Muscle layer of duodenum (tissue), 2 donors: ENCODE measurements around the gene MED14.
A peak's percentile ranks its signal among the peaks of the same experiment; 100 is the strongest.

Experiments used
- H3K27ac ChIP-seq: one replicate; pipeline ENCODE4 v1.7.0; 2013; ENCODE audit warnings: mild to moderate bottlenecking, low read length
- H3K27me3 ChIP-seq: one replicate; pipeline ENCODE4 v1.7.0; 2013; ENCODE audit warnings: low read depth, mild to moderate bottlenecking, control low read depth, low read length
- H3K36me3 ChIP-seq, 2 donors: one replicate each; pipeline ENCODE4 v1.7.0; 2013; ENCODE audit warnings: low read length in 2 of 2, control low read depth in 1 of 2, mild to moderate bottlenecking in 1 of 2; ENCODE audit not compliant: insufficient read depth in 2 of 2, control insufficient read depth in 1 of 2
- H3K4me1 ChIP-seq, 2 donors: one replicate each; pipeline ENCODE4 v1.7.0; 2013; ENCODE audit warnings: low read length in 2 of 2, mild to moderate bottlenecking in 2 of 2, control low read depth in 1 of 2, moderate library complexity in 1 of 2; ENCODE audit not compliant: insufficient read depth in 2 of 2, control insufficient read depth in 1 of 2
- H3K4me3 ChIP-seq, 2 donors: one replicate each; pipeline ENCODE4 v1.7.0; 2013; ENCODE audit warnings: low read length in 2 of 2, low read depth in 1 of 2, mild to moderate bottlenecking in 1 of 2
- H3K9me3 ChIP-seq, 2 donors: one replicate each; pipeline ENCODE4 v1.7.0; 2013; ENCODE audit warnings: low read length in 2 of 2, control low read depth in 1 of 2, mild to moderate bottlenecking in 1 of 2; ENCODE audit not compliant: control insufficient read depth in 1 of 2
- donor health status: healthy.

MED14 gene

GRCh38 chrX:40660381-40660780 is 75.0 kb downstream of the MED14 start:
- no peak overlapping the region for H3K27ac ChIP-seq
- H3K4me3 ChIP-seq: no peak overlapping the region
- H3K36me3 ChIP-seq: peaks cover 9 to 10% of the 10 kb centered on the region in 2 donors
- no peaks in the 10 kb centered on the region for H3K4me1 ChIP-seq
- H3K27me3 ChIP-seq: no peaks in the 10 kb centered on the region
- no peaks in the 10 kb centered on the region for H3K9me3 ChIP-seq

GRCh38 chrX:40653535-40653934 is 81.8 kb downstream of the MED14 start:
- H3K9me3 ChIP-seq: no peaks in the 10 kb centered on the region
- H3K27ac ChIP-seq: no peak overlapping the region
- H3K36me3 ChIP-seq: peaks cover 0 to 9% of the 10 kb centered on the region in 2 donors
- no peaks in the 10 kb centered on the region for H3K4me1 ChIP-seq
- no peak overlapping the region for H3K4me3 ChIP-seq
- H3K27me3 ChIP-seq: no peaks in the 10 kb centered on the region

- Histone ChIP-seq H3K9me3 (no peaks in the 10 kb centered on the region), H3K4me1 (peaks cover 0 to 3% of the 10 kb centered on the region in 2 donors), H3K4me3 (no peak overlapping the region), H3K27ac (no peak overlapping the region), H3K36me3 (peaks cover 0 to 9% of the 10 kb centered on the region in 2 donors), H3K27me3 (no peaks in the 10 kb centered on the region)
Measured at GRCh38 chrX:40652664-40653063, 82.7 kb downstream of the MED14 start.

- Histone ChIP-seq H3K4me3 (no peak overlapping the region), H3K4me1 (peaks cover 0 to 3% of the 10 kb centered on the region in 2 donors), H3K9me3 (no peaks in the 10 kb centered on the region), H3K27me3 (no peaks in the 10 kb centered on the region), H3K36me3 (peaks cover 0 to 9% of the 10 kb centered on the region in 2 donors), H3K27ac (no peak overlapping the region)
Measured at GRCh38 chrX:40651620-40652223, 83.6 kb downstream of the MED14 start.

GRCh38 chrX:40647307-40648197 is 87.8 kb downstream of the MED14 start, which contains the start of gene CXorf38:
TSS of gene CXorf38 (minus strand) at chrX:40647561. CDS start at chrX:40647520, 41 bp downstream.
- Histone ChIP-seq H3K4me3 (peak within 1 kb of the TSS; percentile 75 to 80), H3K27ac (peak within 1 kb of the TSS; percentile 93)

GRCh38 chrX:40646489-40647306 is 88.6 kb downstream of the MED14 start:
- no peaks in the 10 kb centered on the region for H3K9me3 ChIP-seq
- H3K36me3 ChIP-seq: peaks cover 0 to 4% of the 10 kb centered on the region in 2 donors
- H3K27me3 ChIP-seq: no peaks in the 10 kb centered on the region
- peaks cover 0 to 24% of the 10 kb centered on the region in 2 donors for H3K4me1 ChIP-seq
- peak overlapping the region; percentile 75 to 80 for H3K4me3 ChIP-seq
- H3K27ac ChIP-seq: peak overlapping the region; percentile 93

More at GRCh38 chrX:40647307-40648197, 87.8 kb downstream of the MED14 start, which contains the start of gene CXorf38:
- no peaks in the 10 kb centered on the region for H3K9me3 ChIP-seq
- no peaks in the 10 kb centered on the region for H3K27me3 ChIP-seq
- H3K4me1 ChIP-seq: peaks cover 0 to 17% of the 10 kb centered on the region in 2 donors
- peaks cover 0 to 4% of the 10 kb centered on the region in 2 donors for H3K36me3 ChIP-seq

GRCh38 chrX:40644821-40645358 is 90.5 kb downstream of the MED14 start:
- peaks cover 0 to 24% of the 10 kb centered on the region in 2 donors for H3K4me1 ChIP-seq
- H3K36me3 ChIP-seq: no peaks in the 10 kb centered on the region
- H3K9me3 ChIP-seq: no peaks in the 10 kb centered on the region
- H3K27me3 ChIP-seq: no peaks in the 10 kb centered on the region
- H3K27ac ChIP-seq: peak overlapping the region; percentile 86
- H3K4me3 ChIP-seq: peak overlapping the region; percentile 55 to 63

- no peaks in the 10 kb centered on the region for H3K27me3 ChIP-seq
- H3K9me3 ChIP-seq: no peaks in the 10 kb centered on the region
- no peaks in the 10 kb centered on the region for H3K36me3 ChIP-seq
- peak overlapping the region; percentile 86 for H3K27ac ChIP-seq
- H3K4me3 ChIP-seq: peak overlapping the region; percentile 55 to 63
- peaks cover 0 to 24% of the 10 kb centered on the region in 2 donors for H3K4me1 ChIP-seq
Measured at GRCh38 chrX:40644176-40644575, 91.2 kb downstream of the MED14 start.

GRCh38 chrX:40637687-40638086 is 97.7 kb downstream of the MED14 start:
- Histone ChIP-seq H3K9me3 (no peaks in the 10 kb centered on the region), H3K36me3 (peaks cover 46 to 51% of the 10 kb centered on the region in 2 donors), H3K4me1 (peaks cover 0 to 6% of the 10 kb centered on the region in 2 donors), H3K27me3 (no peaks in the 10 kb centered on the region), H3K27ac (no peak overlapping the region), H3K4me3 (no peak overlapping the region)

GRCh38 chrX:40632199-40632598 is 103.1 kb downstream of the MED14 start:
- Histone ChIP-seq H3K4me1 (no peaks in the 10 kb centered on the region), H3K27ac (no peak overlapping the region), H3K36me3 (peaks cover 52% of the 10 kb centered on the region in 2 donors), H3K9me3 (no peaks in the 10 kb centered on the region), H3K27me3 (no peaks in the 10 kb centered on the region), H3K4me3 (no peak overlapping the region)
